Fibroblast of skin of back (primary cell): Measurements from ENCODE around the gene SMIM24.
"Not testable (repeated sequence)": the region's sequence is repeated elsewhere in the genome, so short reads cannot be mapped to it uniquely, and the experiment has no call there.

Source experiments
- DNase-seq: peaks from one replicate; pipeline ENCODE4 v3.0.0-alpha.2; 2013

Gene SMIM24

GRCh38 chr19:3514930-3515329 lies 34.6 kb upstream of the SMIM24 start:
- peak; percentile 42 for DNase-seq

- peak; percentile 9 for DNase-seq
Measured at GRCh38 chr19:3513229-3514140, 33.2 kb upstream of the SMIM24 start.

- no peak for DNase-seq
Measured at GRCh38 chr19:3512562-3513228, 32.4 kb upstream of the SMIM24 start.

GRCh38 chr19:3511506-3512251 lies 31.4 kb upstream of the SMIM24 start:
- no peak for DNase-seq

GRCh38 chr19:3510727-3511126 lies 30.4 kb upstream of the SMIM24 start:
- DNase-seq, result no peak

- peak; percentile 45 for DNase-seq
Measured at GRCh38 chr19:3509566-3509989, 29.3 kb upstream of the SMIM24 start.

GRCh38 chr19:3508771-3509535 lies 28.6 kb upstream of the SMIM24 start:
- DNase-seq, result peak; percentile 15

- not testable (repeated sequence) for DNase-seq
Measured at GRCh38 chr19:3508121-3508661, 27.9 kb upstream of the SMIM24 start.

- DNase-seq, result peak; percentile 17
Measured at GRCh38 chr19:3507371-3508120, 27.2 kb upstream of the SMIM24 start.

- peak; percentile 12 for DNase-seq
Measured at GRCh38 chr19:3506384-3507340, 26.3 kb upstream of the SMIM24 start.

GRCh38 chr19:3505598-3506383 lies 25.5 kb upstream of the SMIM24 start, which contains the start of gene FZR1:
Gene FZR1 (plus strand): TSS chr19:3506311. CDS start chr19:3522990, 16,679 bp downstream.
- DNase-seq, result peak; percentile 98

- DNase-seq, result peak; percentile 6
Measured at GRCh38 chr19:3504735-3505134, 24.4 kb upstream of the SMIM24 start.

- DNase-seq, result no peak
Measured at GRCh38 chr19:3503036-3503572, 22.8 kb upstream of the SMIM24 start.

GRCh38 chr19:3501780-3502179 lies 21.5 kb upstream of the SMIM24 start:
- DNase-seq, result no peak

GRCh38 chr19:3500429-3501101 lies 20.2 kb upstream of the SMIM24 start, which contains the start of gene DOHH:
Gene DOHH (minus strand): TSS chr19:3500674. CDS start chr19:3496814, 3,860 bp downstream.
- DNase-seq, result peak; percentile 95

- no peak for DNase-seq
Measured at GRCh38 chr19:3499738-3500428, 19.6 kb upstream of the SMIM24 start.
